AG09319 (cell line): Measurements from ENCODE around the gene DENND6A.
A peak's percentile ranks its signal among the peaks of the same experiment; 100 is the strongest.
"Not testable (repeated sequence)": the region's sequence is repeated elsewhere in the genome, so short reads cannot be mapped to it uniquely, and the experiment has no call there.

Experiments
- DNase-seq: peaks from one replicate; pipeline ENCODE4 v3.0.0-alpha.2; 2010; ENCODE audit warnings: low read depth; ENCODE audit errors: extremely low read depth
- TF ChIP-seq, protein P1 (sequence below): IDR thresholded peaks from 2 replicates; pipeline ENCODE4 v1.5.1; 2011; ENCODE audit warnings: low read depth, mild to moderate bottlenecking, inconsistent platforms, low read length, moderate library complexity

DENND6A gene

DNA sequence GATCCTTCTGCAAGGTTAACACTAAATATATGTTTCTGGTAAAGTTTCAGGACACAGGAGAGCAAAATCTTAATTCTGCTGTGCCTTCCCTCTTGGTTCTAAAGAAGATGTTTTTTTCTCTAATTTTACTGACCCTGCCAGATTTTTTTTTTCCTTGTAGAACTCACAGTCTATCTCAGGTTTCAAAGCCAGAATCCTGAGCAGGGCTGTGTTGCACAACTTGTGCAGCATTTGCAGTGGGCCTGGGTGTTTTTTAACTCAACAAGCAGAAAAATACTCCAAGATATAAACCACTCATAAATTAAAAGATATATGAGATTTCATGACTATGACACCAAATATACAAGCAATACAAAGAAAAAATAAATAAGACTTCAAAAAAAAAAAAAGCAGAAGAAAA is 55.5 kb downstream of the DENND6A start:
- DNase-seq, result peak; percentile 24
- TF ChIP-seq, protein P1, sequence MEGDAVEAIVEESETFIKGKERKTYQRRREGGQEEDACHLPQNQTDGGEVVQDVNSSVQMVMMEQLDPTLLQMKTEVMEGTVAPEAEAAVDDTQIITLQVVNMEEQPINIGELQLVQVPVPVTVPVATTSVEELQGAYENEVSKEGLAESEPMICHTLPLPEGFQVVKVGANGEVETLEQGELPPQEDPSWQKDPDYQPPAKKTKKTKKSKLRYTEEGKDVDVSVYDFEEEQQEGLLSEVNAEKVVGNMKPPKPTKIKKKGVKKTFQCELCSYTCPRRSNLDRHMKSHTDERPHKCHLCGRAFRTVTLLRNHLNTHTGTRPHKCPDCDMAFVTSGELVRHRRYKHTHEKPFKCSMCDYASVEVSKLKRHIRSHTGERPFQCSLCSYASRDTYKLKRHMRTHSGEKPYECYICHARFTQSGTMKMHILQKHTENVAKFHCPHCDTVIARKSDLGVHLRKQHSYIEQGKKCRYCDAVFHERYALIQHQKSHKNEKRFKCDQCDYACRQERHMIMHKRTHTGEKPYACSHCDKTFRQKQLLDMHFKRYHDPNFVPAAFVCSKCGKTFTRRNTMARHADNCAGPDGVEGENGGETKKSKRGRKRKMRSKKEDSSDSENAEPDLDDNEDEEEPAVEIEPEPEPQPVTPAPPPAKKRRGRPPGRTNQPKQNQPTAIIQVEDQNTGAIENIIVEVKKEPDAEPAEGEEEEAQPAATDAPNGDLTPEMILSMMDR, result no peak

DNA sequence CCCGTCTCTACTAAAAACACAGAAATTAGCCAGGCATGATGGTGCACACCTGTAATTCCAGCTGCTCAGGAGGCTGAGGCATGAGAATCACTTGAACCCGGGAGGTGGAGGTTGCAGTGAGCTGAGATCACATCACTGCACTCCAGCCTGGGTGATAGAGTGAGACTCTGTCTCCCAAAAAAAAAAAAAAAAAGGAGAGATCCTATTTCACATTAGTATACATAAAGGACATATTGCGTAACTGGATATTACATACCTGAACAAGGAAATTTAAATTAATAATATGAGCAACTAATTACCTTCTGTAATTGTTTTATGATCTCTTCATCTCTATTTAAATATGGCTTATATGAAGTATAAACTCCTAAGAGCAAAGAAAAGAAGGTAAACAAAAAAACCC is 58.6 kb downstream of the DENND6A start:
- DNase-seq, result not testable (repeated sequence)

DNA sequence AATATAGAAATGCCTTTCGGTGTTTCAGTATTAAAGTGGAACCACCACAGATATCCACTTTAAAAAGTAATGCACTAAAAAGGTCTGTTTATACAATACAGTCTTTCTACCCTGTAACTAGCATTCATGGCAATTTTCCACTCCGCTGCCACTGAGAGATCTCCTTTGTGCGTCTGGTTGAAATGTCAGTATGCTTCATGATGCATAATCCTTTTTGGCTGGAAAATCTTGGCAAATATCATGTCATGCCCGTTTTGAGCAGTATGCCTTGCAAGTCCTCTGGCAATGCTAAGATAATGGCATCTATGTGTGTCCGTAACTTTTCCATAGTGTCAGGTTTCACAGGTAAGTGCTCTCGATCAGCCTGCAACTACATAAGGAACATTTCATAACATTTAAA is 64.9 kb downstream of the DENND6A start:
- TF ChIP-seq, protein P1, result no peak
- no peak for DNase-seq

DNA sequence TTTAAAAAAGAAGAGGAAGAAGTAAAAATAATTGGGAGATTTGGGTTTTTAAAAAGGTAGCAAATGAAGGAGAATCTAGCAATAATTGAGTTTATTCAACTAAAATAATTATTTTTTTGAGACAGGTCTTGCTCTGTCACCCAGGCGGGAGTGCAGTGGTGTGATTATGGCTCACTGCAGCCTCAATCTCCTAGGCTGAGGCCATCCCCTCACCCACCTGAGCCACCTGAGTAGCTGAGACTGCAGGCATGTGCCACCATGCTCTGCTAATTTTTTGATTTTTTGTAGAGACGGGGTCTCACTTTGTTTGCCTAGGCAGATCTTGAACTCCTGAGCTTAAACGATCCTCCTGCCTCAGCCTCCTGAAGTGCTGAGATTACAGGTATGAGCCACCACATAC is 68.1 kb downstream of the DENND6A start:
- TF ChIP-seq, protein P1, result no peak
- DNase-seq, result no peak

DNA sequence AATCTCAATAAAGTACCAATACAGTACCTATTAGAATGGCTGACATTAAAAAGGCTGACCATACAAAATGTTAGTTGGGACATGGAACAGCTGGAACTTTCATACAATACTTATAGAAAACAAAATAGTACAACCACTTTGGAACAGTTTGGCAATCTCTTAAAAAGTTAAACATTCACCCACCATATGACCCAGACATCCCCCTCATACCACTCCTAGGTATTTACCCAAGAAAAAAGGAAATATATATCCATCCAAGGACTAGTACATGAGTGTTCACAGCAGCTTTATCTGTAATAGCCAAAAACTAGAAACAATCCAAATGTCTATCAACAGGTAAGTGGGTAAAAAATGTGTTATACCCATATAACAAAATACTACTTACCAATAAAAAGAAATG is 70.5 kb downstream of the DENND6A start:
- TF ChIP-seq, protein P1, result no peak
- no peak for DNase-seq

DNA sequence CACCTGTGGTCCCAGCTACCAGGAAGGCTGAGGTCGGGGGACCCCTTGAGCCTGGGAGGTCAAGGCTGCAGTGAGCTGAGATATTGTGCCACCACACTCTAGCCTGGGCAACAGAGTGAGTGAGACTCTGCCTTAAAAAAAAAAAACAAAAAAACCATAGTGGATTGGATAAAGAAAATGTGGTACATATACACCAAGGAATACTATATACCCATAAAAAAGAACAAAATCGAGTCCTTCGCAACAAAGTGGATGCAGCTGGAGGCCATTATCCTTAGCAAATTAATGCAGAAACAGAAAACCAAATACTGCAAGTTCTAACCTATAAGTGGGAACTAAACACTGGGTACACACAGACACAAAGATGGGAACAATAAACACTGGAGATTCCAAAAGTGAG is 75.1 kb downstream of the DENND6A start:
- no peak for DNase-seq
- TF ChIP-seq, protein P1, result no peak

DNA sequence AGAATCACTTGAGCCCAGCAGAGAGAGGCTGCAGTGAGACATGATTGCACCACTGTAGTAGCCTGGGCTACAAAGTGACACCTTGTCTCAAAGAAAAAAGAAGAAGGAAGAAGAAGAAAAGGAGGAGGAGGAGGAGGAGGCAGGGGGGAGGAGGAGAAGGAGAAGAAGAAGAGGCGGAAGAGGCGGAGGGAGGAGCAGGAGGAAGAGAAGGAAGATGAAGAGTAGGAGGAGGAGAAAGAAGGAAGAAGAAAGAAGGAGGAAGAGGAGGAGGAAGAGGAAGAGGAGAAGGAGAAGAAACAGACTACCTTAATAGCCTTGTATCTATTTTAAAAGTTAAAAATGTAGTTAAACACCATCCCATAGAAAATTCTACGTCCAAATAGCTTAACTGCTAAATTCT is 76.6 kb downstream of the DENND6A start:
- TF ChIP-seq, protein P1, result no peak
- no peak for DNase-seq

DNA sequence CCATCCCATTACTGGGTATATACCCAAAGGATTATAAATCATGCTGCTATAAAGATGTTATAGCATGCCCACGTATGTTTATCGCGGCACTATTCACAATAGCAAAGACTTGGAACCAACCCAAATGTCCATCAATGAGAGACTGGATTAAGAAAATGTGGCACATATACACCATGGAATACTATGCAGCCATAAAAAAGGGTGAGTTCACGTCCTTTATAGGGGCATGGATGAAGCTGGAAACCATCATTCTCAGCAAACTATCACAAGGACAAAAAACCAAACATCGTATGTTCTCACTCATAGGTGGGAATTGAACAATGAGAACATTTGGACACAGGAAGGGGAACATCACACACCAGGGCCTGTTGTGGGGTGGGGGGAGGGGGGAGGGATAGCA is 81.0 kb downstream of the DENND6A start:
- not testable (repeated sequence) for DNase-seq

DNA sequence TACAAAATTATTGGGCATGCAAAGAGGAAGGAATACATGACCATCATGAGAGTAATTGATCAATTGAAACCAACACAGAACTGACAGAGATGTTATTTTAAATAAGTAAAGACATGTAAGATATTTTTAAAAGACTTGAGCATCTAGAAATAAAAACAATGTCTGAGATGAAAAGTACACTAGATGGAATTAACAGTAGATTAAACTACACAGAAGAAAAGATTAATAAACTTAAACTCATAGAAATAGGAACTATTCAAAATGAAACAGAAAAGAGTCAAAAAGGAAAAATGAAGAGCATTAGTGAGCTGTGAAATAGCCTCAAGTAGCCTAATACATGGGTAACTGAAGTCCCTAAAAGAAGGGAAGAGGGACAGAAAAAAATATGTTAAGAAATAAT is 87.2 kb downstream of the DENND6A start:
- TF ChIP-seq, protein P1, result no peak
- DNase-seq, result no peak
